Measurements from ENCODE around the gene MLXIPL.

Gene MLXIPL

DNA sequence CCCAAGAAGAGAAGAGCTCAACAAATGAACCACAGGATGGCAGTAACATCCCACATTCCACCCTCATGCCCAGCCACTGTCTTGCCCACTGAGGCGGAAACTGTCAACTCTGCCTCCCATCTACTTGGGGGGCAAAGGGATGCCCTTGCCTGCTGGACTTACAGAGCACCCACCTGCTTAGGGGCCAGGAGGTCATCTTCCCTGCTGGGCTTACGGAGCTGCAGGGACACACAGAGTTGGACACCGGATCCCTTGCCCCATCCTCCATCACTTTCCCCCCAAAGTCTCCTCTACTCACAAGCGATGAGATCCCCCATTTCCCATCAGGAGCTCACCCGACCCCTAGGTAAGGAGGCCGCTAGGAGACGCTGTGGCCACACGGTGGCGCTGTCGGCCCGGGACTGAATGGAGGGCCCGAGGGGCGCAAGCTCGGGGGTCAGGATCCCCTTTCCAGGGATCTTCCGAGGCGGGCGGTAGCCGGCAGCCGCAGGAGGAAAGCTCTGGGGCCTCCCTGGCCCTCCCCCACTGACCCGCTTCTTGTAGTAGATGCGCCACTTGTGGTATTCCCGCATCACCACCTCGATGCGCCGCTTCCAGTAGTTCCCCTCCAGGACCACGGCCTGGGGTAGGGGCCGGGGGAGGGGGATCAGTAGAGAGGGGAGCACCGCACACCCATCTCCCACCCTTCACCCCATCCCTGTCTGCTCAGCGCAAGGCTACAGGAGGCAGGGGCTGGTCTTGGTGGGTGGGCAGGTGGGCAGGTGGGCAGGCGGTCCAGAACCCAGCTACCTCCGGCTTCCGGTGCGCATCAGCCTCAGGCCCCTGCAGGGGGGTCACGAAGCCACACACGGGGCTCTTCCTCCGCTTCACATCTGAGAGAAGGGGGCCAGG lies 17.3 kb downstream of the MLXIPL start:
- Histone ChIP-seq H3K4me3 (no peak overlapping the region), H3K27me3 (peaks cover 4% of the 10 kb centered on the region; the same call in 1 of the 2 replicates), H3K9ac (no peak overlapping the region; the same call in 1 of the 2 replicates), H3K4me1 (peaks cover 14% of the 10 kb centered on the region), H3K4me2 (peak overlapping the region; percentile 69), H4K20me1 (no peaks in the 10 kb centered on the region), H3K36me3 (no peaks in the 10 kb centered on the region), H3K9me3 (no peaks in the 10 kb centered on the region), H3K27ac (no peak overlapping the region)
- no peak for TF ChIP-seq Cebpa-rat (IDR thresholded peaks at IDR 0.05)

DNA sequence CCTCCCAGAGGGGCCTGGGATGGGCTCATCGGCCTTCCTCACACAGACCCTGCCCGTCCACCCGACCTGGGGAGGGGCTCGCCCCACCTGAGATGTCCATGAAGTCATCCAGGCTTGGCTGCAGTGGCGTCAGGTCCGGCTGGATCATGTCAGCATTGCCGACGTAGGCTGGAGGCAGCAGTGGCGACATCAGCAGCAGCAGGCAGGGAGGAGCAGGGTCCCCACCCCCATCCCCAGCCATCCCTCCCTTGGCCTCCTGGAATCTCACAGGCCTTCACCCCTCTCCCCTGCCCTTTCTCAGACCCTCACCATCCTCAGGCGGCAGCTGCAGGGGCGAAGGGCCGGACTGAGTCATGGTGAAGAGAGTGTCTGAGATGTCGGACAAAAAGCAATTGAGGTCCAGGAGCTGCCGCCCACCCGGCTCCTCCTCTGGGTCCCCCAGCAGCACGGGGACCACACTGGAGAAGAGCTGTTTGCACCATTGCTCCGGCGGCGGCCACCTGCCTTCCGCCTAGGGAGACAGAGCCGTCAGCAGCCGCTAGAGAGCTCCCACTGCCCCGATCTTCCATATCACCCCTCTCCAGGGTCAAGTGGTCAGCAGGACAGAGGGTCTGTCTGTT lies 18.6 kb downstream of the MLXIPL start:
- no peaks in the 10 kb centered on the region for H3K9me3 ChIP-seq
- H3K4me1 ChIP-seq: peaks cover 23% of the 10 kb centered on the region
- H4K20me1 ChIP-seq: no peaks in the 10 kb centered on the region
- no peak overlapping the region for H3K27ac ChIP-seq
- H3K4me3 ChIP-seq: no peak overlapping the region
- H3K36me3 ChIP-seq: no peaks in the 10 kb centered on the region
- no peak overlapping the region for H3K4me2 ChIP-seq
- peaks cover 4% of the 10 kb centered on the region; the same call in 1 of the 2 replicates for H3K27me3 ChIP-seq
- TF ChIP-seq Cebpa-rat (IDR thresholded peaks at IDR 0.05): no peak
- no peak overlapping the region for H3K9ac ChIP-seq

DNA sequence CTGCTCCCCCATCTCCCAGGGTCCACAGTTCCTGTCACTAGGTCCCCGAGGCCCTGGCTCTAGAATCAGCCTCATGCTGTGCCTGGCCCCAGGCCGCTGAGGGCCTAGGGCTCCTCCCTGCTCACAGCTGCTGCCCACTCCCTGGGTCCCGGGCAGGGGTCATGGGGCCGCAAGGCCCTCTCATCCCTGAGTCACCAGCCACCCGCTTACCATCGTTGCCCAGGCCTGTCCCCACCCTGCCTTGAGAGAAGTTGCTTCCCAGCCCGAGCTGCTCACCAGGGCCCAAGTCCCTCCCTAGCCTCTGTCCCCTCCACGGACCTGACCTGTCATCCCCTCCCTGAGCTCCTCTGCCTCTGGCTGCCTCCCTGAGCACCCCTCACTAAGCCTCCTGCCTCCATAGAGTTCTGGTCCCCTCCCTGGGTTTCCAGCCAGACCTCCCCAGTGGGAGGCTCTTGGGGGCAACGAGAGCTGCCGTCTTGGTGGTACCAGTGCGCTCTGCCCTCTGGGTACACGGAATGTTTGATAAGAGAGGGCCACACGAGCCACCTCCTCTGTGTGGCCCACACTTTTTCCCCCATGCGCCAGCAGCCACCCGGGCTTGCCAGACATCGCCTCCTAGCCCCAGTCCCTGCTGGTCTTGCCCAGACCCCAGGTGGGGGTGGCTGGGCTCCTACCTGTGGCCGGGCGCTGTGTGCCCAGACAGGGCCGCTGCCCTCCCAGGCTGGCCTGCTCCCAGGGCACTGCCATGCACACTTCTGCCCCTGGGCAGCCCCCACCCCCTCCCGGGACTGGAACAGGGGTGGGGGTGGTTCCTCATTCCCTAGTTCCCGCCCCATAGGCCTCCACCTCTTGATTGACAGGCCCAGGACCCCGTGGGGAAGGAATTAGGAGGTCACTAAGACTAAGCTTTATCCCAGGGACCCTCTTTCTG lies 21.3 kb downstream of the MLXIPL start:
- H4K20me1 ChIP-seq: no peaks in the 10 kb centered on the region
- peak overlapping the region; percentile 26; the same call in 1 of the 2 replicates for H3K4me2 ChIP-seq
- TF ChIP-seq Cebpa-rat (IDR thresholded peaks at IDR 0.05): no peak
- H3K9me3 ChIP-seq: no peaks in the 10 kb centered on the region
- peaks cover 23% of the 10 kb centered on the region for H3K4me1 ChIP-seq
- H3K36me3 ChIP-seq: no peaks in the 10 kb centered on the region
- peaks cover 4% of the 10 kb centered on the region; the same call in 1 of the 2 replicates for H3K27me3 ChIP-seq
- H3K9ac ChIP-seq: no peak overlapping the region
- no peak overlapping the region for H3K27ac ChIP-seq
- H3K4me3 ChIP-seq: no peak overlapping the region

DNA sequence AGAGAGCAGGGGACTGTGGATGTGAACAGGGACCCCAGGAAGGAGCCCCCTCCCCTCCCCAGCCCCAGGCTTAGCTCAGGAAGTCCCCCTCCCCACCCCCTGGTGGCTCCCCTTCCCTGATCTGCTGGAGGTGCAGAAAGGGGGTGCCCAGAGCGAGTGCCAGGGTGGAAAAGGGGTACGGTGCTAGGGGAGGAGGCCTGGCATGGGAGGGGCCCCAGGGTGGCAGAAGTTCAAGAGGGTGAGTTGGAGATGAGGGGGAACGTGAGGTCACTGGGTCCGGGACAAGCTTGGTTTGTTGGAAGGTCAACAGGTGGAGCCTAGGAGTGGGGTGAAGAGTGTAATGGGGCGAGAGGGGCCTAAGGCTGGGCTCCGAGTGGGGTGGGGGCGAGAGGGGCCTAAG lies 24.4 kb downstream of the MLXIPL start:
- no peaks in the 10 kb centered on the region for H3K9me3 ChIP-seq
- H3K36me3 ChIP-seq: no peaks in the 10 kb centered on the region
- H3K27ac ChIP-seq: no peak overlapping the region
- peaks cover 18% of the 10 kb centered on the region for H3K4me1 ChIP-seq
- no peak overlapping the region for H3K4me3 ChIP-seq
- H3K4me2 ChIP-seq: no peak overlapping the region
- TF ChIP-seq Cebpa-rat (IDR thresholded peaks at IDR 0.05): no peak
- no peak overlapping the region for H3K9ac ChIP-seq
- no peaks in the 10 kb centered on the region for H4K20me1 ChIP-seq
- H3K27me3 ChIP-seq: no peaks in the 10 kb centered on the region

DNA sequence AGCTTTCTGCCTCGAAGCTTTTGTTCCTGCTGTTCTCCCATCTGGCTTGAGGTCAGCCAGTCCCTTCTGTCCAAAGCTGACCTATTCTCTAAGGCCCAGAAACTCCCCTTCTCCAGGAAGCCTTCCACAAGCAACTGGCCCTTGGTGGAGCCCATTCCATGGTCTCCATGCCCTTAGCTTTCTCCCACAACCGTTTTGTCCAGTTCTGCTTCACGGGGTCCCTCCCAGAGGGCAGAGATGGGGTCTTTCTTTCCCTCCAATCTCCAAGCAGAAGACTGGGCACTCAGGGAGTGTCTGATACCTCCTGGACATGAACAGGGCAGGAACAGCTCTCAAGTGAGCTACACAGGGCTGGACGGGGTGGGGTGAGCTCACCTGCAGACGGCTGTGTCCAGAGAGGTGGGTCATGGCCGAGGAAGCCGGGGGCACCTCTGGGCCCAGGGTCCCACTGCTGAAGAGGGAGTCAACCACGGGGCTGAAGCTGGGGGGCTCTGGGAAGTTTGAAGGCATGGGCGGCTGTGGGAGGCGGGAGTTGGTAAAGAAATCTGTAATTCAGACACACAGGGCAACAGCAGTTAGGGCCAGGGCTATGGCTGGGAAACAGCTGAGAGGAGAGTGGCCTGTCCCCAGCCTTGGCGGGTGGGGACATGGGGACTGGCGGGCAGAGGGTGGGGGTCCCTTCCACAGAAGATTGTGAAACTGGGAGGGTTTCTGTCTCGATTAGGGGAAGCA lies 25.0 kb downstream of the MLXIPL start:
- no peak overlapping the region for H3K4me3 ChIP-seq
- no peaks in the 10 kb centered on the region for H4K20me1 ChIP-seq
- peaks cover 18% of the 10 kb centered on the region for H3K4me1 ChIP-seq
- no peak overlapping the region for H3K9ac ChIP-seq
- no peak overlapping the region for H3K27ac ChIP-seq
- H3K9me3 ChIP-seq: no peaks in the 10 kb centered on the region
- no peaks in the 10 kb centered on the region for H3K36me3 ChIP-seq
- no peak for TF ChIP-seq Cebpa-rat (IDR thresholded peaks at IDR 0.05)
- no peaks in the 10 kb centered on the region for H3K27me3 ChIP-seq
- H3K4me2 ChIP-seq: no peak overlapping the region

DNA sequence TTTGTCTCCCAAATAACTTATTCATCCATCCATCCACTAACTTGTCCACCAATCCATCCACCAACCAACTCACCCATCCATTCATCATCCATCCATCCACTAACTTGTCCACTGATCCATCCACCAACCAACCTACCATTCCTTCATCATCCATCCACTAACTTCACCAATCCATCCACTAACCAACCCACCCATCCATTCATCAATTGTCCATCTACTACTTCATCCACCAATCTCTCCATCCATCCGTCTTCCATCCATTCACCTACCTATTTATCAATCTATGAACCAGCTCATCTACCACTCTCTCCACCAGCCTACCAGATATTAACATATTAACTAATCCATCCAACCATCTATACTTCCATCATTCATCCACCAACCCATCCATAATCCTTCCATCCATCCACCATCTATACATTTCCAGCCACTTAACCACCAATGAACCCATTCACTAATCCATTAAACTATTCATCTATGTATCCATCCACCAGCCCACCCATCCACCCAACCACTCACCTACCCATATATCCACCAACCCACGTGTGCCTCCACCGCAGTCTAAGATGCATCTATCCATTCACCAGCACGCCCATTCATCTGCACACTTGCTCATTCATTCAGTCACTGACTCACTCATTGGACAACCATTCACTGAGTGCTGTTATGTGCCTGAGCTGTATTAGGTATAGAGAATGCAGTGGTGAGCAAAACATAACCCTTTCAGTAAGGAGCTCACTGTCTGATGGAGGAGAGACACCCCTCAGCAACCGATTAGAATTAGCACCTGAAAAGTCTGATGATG lies 26.1 kb downstream of the MLXIPL start:
- H3K36me3 ChIP-seq: no peaks in the 10 kb centered on the region
- no peaks in the 10 kb centered on the region for H3K27me3 ChIP-seq
- H4K20me1 ChIP-seq: no peaks in the 10 kb centered on the region
- H3K9me3 ChIP-seq: no peaks in the 10 kb centered on the region
- peaks cover 18% of the 10 kb centered on the region for H3K4me1 ChIP-seq
- H3K9ac ChIP-seq: no peak overlapping the region
- H3K4me2 ChIP-seq: no peak overlapping the region
- no peak overlapping the region for H3K27ac ChIP-seq
- no peak for TF ChIP-seq Cebpa-rat (IDR thresholded peaks at IDR 0.05)
- H3K4me3 ChIP-seq: no peak overlapping the region

DNA sequence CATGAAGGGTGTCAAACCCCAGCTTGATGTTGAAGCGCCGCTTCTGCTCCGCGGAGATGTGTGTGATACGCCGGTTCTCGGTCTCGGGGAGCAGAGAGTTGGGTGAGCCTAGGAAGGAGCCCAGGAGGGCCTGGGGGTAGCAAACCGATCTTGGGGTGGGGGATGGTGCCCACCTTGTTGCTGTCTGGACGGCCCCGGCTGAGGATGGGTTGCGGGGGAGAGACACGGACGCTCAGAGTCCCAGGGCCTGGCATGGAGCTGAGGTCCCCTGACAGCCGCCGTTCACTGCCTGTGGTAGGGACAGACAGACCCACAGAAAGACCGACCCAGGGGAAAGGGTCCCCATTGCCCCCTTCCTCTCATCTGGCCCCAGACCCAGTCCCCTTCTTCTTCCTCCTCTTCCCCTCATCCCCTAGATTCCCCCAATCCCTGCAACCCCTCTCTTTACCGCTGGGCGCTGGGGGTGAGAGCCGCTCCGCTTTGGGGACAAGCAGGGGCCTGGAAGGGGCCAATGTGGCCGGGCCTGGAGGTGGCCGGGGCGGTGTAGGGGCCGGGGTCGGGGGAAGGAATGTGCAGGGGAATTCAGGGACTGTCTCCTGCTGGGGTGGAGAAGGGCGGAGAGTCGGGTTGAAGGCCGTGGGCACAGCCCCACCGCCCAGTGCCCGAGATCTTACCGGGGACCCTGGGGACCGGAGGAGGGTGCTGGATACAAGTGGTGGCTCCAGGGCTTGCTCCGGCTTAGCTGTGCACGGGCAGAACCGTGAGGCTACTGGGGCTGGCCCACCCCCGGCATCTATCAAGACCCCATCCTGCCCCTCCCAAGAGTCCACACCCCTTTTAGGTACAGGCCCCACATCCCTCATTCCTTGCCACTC lies 27.9 kb downstream of the MLXIPL start:
- no peak for TF ChIP-seq Cebpa-rat (IDR thresholded peaks at IDR 0.05)
- Histone ChIP-seq H4K20me1 (no peaks in the 10 kb centered on the region), H3K4me2 (no peak overlapping the region), H3K9me3 (no peaks in the 10 kb centered on the region), H3K27me3 (no peaks in the 10 kb centered on the region), H3K9ac (no peak overlapping the region), H3K4me1 (peaks cover 3% of the 10 kb centered on the region; the same call in 1 of the 2 replicates), H3K36me3 (no peaks in the 10 kb centered on the region), H3K27ac (no peak overlapping the region), H3K4me3 (no peak overlapping the region)

DNA sequence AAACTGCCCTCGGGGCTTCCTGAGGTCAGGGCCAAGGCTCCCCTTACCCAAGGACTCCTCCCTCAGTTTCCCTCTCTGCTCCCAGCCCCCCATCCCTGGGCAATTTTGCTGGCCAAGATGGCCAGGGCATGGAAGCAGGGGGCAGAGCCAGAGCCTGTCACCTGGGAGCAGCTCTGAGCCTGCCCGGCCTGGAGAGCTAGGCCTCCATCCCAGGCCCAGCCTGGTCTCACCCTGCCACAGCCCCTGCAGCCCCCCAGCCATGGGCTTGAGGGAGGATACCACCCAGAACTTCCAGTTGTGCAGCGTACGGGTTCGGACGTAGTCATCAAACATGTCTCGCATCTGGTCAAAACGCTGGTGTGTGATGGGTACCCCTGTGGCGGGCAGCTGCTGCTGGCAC lies 29.0 kb downstream of the MLXIPL start:
- Histone ChIP-seq H4K20me1 (no peaks in the 10 kb centered on the region), H3K9ac (no peak overlapping the region), H3K27ac (no peak overlapping the region), H3K4me2 (no peak overlapping the region), H3K4me1 (no peaks in the 10 kb centered on the region), H3K36me3 (no peaks in the 10 kb centered on the region), H3K4me3 (no peak overlapping the region), H3K9me3 (no peaks in the 10 kb centered on the region), H3K27me3 (no peaks in the 10 kb centered on the region)
- no peak for TF ChIP-seq Cebpa-rat (IDR thresholded peaks at IDR 0.05)

Measured in BLaER1 (cell line).